ENCODE data around the gene CRB3.

DNA sequence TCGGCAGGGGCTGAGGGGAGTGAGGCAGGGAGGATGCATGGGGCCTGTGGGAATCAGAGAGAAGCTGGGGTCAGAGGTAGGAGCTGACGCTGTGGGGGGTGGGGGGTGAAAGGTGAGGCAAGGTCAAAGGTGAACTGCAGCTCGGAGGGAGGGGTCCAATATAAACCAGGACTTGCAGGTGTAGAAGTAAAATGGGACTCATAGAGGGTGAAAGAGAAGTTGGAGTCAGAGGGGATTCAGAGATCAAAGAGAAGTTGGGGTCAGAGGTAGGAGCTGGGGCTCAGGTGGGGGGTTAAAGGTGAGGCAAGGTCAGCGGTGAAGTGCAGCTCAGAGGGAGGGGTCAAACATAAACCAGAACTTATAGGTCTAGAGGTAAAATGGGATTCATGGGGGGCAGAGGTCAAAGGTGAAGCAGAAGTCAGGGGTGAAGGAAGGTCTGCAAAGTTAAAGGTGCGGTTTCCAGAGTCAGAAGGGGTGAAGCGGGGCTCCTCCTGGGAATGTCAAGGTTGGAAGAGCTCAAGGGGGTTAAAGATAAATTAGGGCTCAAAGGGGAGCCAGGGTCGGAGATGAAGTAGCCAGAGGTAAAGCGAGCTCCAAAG lies 30.5 kb downstream of the CRB3 start:
- no peak for TF ChIP-seq GATA2 (IDR thresholded peaks at IDR 0.05; ENCODE audit: insufficient read depth, insufficient read length, low read depth, low read length)
- TF ChIP-seq, protein P1, sequence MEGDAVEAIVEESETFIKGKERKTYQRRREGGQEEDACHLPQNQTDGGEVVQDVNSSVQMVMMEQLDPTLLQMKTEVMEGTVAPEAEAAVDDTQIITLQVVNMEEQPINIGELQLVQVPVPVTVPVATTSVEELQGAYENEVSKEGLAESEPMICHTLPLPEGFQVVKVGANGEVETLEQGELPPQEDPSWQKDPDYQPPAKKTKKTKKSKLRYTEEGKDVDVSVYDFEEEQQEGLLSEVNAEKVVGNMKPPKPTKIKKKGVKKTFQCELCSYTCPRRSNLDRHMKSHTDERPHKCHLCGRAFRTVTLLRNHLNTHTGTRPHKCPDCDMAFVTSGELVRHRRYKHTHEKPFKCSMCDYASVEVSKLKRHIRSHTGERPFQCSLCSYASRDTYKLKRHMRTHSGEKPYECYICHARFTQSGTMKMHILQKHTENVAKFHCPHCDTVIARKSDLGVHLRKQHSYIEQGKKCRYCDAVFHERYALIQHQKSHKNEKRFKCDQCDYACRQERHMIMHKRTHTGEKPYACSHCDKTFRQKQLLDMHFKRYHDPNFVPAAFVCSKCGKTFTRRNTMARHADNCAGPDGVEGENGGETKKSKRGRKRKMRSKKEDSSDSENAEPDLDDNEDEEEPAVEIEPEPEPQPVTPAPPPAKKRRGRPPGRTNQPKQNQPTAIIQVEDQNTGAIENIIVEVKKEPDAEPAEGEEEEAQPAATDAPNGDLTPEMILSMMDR (IDR thresholded peaks at IDR 0.05; ENCODE audit: extremely low read depth in 1 of 2, insufficient read depth in 1 of 2, low read depth in 1 of 2, low read length in 2 of 2): no peak
- no peak for TF ChIP-seq POLR2A (IDR thresholded peaks at IDR 0.05; ENCODE audit: low read depth, low read length)
- TF ChIP-seq MYC (IDR thresholded peaks at IDR 0.05; ENCODE audit: low read depth, low read length): no peak
- TF ChIP-seq, protein P2, sequence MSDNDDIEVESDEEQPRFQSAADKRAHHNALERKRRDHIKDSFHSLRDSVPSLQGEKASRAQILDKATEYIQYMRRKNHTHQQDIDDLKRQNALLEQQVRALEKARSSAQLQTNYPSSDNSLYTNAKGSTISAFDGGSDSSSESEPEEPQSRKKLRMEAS (IDR thresholded peaks at IDR 0.05; ENCODE audit: insufficient read depth, insufficient read length): no peak
- TF ChIP-seq POLR2AphosphoS5 (IDR thresholded peaks at IDR 0.05; ENCODE audit: insufficient read depth, low read depth, low read length): no peak
- no peak for TF ChIP-seq EZH2 (IDR thresholded peaks at IDR 0.05; ENCODE audit: borderline replicate concordance, low read depth, low read length, severe bottlenecking)
- no peak for TF ChIP-seq JUN (IDR thresholded peaks at IDR 0.05; ENCODE audit: borderline replicate concordance, insufficient read depth, insufficient read length, low read depth)
- no peak for TF ChIP-seq FOS (IDR thresholded peaks at IDR 0.05; ENCODE audit: borderline replicate concordance, insufficient read depth, low read length)

Measured in endothelial cell of umbilical vein (primary cell).